K562 (cell line): ENCODE data around the gene CNTRL. TPM values are rescaled to one million over a fixed set of nuclear protein-coding genes. Genes with fewer than 3 reads are reported as not detected.

ENCODE experiments used
- BDP1 ChIP-seq: IDR thresholded peaks from 3 replicates; pipeline ENCODE4 v1.6.1; 2011; ENCODE audit not compliant: insufficient read length, insufficient read depth
- FOXM1 ChIP-seq, 2 experiments: fragments of 450-650 bp in 1 of 2; sonication (generic) in 1 of 2; formaldehyde crosslinking in 1 of 2; IDR thresholded peaks; 2 replicates each; pipeline versions ENCODE4 v1.6.1 to v1.9.0; 2017 to 2022; ENCODE audit warnings: low read depth in 2 of 2, mild to moderate bottlenecking in 2 of 2, missing genetic modification reagents in 1 of 2, moderate library complexity in 1 of 2
- MED1 ChIP-seq: sonication (generic); formaldehyde crosslinking; IDR thresholded peaks from 2 replicates; pipeline ENCODE4 v1.8.1; 2023; ENCODE audit warnings: missing genetic modification reagents, borderline replicate concordance
- NFE2 ChIP-seq: IDR thresholded peaks from 2 replicates; pipeline ENCODE4 v1.6.1; 2014; ENCODE audit warnings: antibody characterized with exemption, low read depth
- NR3C1 ChIP-seq: sonication (generic); formaldehyde crosslinking; IDR thresholded peaks from 2 replicates; pipeline ENCODE4 v1.8.1; 2022; ENCODE audit warnings: missing genetic modification reagents
- SP1 ChIP-seq: sonication (generic); formaldehyde crosslinking; IDR thresholded peaks from 2 replicates; pipeline ENCODE4 v1.8.1; 2022; ENCODE audit warnings: mild to moderate bottlenecking, missing genetic modification reagents
- ZC3H4 ChIP-seq: sonication (generic); formaldehyde crosslinking; IDR thresholded peaks from 2 replicates; pipeline ENCODE4 v1.9.0; 2021; ENCODE audit warnings: missing genetic modification reagents, borderline replicate concordance
- ZNF134 ChIP-seq: fragments of 250-450 bp; sonication (Bioruptor Pico); conservative IDR thresholded peaks from 2 replicates; pipeline ENCODE4 v1.4.0; 2020
- ZNF175 ChIP-seq: fragments of 200-800 bp; sonication (Bioruptor generic); IDR thresholded peaks from 2 replicates; pipeline ENCODE4 v1.6.1; 2016; ENCODE audit warnings: low read depth, mild to moderate bottlenecking, missing genetic modification characterization, missing compliant biosample characterization
- ZNF57 ChIP-seq: fragments of 450-650 bp; formaldehyde crosslinking; IDR thresholded peaks from 2 replicates; pipeline ENCODE4 v1.4.0; 2020; ENCODE audit warnings: mild to moderate bottlenecking, moderate library complexity
- polyA plus RNA-seq, 8 experiments: library from polyadenylated mRNA; depleted of rRNA in 4 of 8; stranded (reverse) in 5 of 8; unstranded in 3 of 8; fragments of >200 nt; fragmentation: Nextera tagmentation in 2 of 8; fragmentation: Illumina TruSeq in 1 of 8; extraction: Ambion mirVana in 2 of 8; extraction: Trizol in 1 of 8; gene quantifications; 2 replicates each; pipeline versions ENCODE4 v1.2.1 to v1.2.3, GENCODE V29; 2011 to 2014; ENCODE audit warnings: inconsistent platforms in 1 of 8, missing spikeins in 1 of 8
- total RNA-seq, 7 experiments: library from RNA; depleted of rRNA in 6 of 7; stranded (reverse); fragments of >200 nt in 6 of 7; fragmentation: Illumina TruSeq in 2 of 7; extraction: Trizol in 2 of 7; gene quantifications; 2 replicates each; pipeline versions ENCODE4 v1.2.1 to v1.2.3, GENCODE V29; 2011 to 2021; ENCODE audit warnings: low replicate concordance in 1 of 7
- TF ChIP-seq, protein P1 (sequence below), 3 experiments: fragments of 200-800 bp in 1 of 3; fragments of 250-450 bp in 1 of 3; fragments of 450-650 bp in 1 of 3; sonication (Bioruptor Pico) in 1 of 3; sonication (Bioruptor generic) in 1 of 3; formaldehyde crosslinking in 1 of 3; IDR thresholded peaks; 2 replicates each; pipeline versions ENCODE4 v1.6.1 to v1.8.0; 2016 to 2022; ENCODE audit warnings: mild to moderate bottlenecking in 2 of 3, missing genetic modification characterization in 2 of 3, missing compliant biosample characterization in 1 of 3, moderate library complexity in 1 of 3
- TF ChIP-seq, protein P2 (sequence below): fragments of 250-450 bp; sonication (Bioruptor Pico); IDR thresholded peaks from 2 replicates; pipeline ENCODE4 v1.4.0; 2020; ENCODE audit warnings: mild to moderate bottlenecking, moderate library complexity
- TF ChIP-seq, protein P3 (sequence below): fragments of 450-650 bp; IDR thresholded peaks from 2 replicates; pipeline ENCODE4 v1.6.1; 2016
- TF ChIP-seq, protein P4 (sequence below): sonication (generic); formaldehyde crosslinking; IDR thresholded peaks from 2 replicates; pipeline ENCODE4 v1.8.0; 2022; ENCODE audit warnings: missing genetic modification reagents, mild to moderate bottlenecking, moderate library complexity, borderline replicate concordance

Gene CNTRL
- total and polyA plus RNA-seq, 9 of the 15 experiments (the other 6 are each of a cell fraction or from before 2014, with no cell fraction given): 9.2 to 28.9 (median 20.5) TPM

DNA sequence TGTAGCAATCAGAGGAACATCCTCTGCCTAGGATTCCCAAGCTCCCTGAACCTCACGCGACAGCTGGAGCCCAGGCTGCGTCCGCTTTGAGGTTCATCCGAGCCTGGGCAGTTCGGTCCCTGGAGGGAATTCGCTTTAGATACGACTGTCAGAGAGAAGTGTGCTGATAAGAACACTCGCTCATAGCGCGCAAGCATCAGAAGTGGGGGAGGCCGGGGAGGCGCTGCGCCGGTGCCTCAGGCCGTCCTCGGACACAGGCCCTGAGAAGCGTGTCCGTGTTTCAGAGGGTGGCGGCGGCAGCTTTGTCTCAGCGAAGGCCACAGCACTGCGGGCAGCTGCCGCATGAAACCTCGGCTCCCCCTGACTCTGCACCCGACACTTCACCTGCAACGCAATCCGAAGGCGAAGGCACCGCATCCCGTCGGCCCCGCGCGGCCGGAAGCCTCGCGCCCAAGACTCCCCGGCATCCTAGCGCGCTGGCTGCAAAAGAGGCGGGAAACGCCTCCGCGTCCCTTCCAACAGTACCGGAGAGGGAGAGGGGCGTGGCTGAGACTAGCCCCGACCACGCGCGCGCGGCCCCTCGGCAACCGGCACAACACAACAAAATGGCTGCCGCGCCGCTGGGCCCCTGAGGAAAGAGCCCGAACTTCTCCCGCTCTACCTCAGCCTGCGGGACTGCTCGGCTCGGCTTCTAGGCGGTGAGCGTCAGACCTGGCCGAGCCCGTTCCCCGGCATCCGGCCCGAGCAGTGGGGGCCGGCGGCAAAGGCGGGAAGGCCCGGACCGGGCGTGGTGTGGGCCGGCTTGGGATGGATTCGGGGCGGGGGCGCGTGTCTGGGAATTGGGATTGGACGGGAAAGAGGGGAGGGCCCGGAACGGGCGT is at the start of gene CNTRL (continued):
- TF ChIP-seq FOXM1 (IDR thresholded peaks at IDR 0.05; ENCODE audit: low read depth) (no peak), FOXM1 (CRISPR knock-in tag; IDR thresholded peaks at IDR 0.05; ENCODE audit: low read depth) (peak; percentile 90), ZC3H4 (no peak), ZNF175 (CRISPR knock-in tag) (no peak; the same call in 1 of the 2 replicates), NR3C1 (peak; percentile 90; the same call in 1 of the 2 replicates), ZNF134 (CRISPR knock-in tag) (no peak), MED1 (CRISPR knock-in tag) (no peak), BDP1 (no peak), ZNF57 (CRISPR knock-in tag) (no peak), SP1 (CRISPR knock-in tag) (peak; percentile 92), NFE2 (no peak)
- TF ChIP-seq, protein P1, sequence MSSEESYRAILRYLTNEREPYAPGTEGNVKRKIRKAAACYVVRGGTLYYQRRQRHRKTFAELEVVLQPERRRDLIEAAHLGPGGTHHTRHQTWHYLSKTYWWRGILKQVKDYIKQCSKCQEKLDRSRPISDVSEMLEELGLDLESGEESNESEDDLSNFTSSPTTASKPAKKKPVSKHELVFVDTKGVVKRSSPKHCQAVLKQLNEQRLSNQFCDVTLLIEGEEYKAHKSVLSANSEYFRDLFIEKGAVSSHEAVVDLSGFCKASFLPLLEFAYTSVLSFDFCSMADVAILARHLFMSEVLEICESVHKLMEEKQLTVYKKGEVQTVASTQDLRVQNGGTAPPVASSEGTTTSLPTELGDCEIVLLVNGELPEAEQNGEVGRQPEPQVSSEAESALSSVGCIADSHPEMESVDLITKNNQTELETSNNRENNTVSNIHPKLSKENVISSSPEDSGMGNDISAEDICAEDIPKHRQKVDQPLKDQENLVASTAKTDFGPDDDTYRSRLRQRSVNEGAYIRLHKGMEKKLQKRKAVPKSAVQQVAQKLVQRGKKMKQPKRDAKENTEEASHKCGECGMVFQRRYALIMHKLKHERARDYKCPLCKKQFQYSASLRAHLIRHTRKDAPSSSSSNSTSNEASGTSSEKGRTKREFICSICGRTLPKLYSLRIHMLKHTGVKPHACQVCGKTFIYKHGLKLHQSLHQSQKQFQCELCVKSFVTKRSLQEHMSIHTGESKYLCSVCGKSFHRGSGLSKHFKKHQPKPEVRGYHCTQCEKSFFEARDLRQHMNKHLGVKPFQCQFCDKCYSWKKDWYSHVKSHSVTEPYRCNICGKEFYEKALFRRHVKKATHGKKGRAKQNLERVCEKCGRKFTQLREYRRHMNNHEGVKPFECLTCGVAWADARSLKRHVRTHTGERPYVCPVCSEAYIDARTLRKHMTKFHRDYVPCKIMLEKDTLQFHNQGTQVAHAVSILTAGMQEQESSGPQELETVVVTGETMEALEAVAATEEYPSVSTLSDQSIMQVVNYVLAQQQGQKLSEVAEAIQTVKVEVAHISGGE (CRISPR knock-in tag; IDR thresholded peaks at IDR 0.05): peak in 1 of 3 experiments; percentile 85; a peak in 2 of 6 replicates
- TF ChIP-seq, protein P2, sequence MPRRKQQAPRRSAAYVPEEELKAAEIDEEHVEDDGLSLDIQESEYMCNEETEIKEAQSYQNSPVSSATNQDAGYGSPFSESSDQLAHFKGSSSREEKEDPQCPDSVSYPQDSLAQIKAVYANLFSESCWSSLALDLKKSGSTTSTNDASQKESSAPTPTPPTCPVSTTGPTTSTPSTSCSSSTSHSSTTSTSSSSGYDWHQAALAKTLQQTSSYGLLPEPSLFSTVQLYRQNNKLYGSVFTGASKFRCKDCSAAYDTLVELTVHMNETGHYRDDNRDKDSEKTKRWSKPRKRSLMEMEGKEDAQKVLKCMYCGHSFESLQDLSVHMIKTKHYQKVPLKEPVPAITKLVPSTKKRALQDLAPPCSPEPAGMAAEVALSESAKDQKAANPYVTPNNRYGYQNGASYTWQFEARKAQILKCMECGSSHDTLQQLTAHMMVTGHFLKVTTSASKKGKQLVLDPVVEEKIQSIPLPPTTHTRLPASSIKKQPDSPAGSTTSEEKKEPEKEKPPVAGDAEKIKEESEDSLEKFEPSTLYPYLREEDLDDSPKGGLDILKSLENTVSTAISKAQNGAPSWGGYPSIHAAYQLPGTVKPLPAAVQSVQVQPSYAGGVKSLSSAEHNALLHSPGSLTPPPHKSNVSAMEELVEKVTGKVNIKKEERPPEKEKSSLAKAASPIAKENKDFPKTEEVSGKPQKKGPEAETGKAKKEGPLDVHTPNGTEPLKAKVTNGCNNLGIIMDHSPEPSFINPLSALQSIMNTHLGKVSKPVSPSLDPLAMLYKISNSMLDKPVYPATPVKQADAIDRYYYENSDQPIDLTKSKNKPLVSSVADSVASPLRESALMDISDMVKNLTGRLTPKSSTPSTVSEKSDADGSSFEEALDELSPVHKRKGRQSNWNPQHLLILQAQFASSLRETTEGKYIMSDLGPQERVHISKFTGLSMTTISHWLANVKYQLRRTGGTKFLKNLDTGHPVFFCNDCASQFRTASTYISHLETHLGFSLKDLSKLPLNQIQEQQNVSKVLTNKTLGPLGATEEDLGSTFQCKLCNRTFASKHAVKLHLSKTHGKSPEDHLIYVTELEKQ: no peak
- TF ChIP-seq, protein P3, sequence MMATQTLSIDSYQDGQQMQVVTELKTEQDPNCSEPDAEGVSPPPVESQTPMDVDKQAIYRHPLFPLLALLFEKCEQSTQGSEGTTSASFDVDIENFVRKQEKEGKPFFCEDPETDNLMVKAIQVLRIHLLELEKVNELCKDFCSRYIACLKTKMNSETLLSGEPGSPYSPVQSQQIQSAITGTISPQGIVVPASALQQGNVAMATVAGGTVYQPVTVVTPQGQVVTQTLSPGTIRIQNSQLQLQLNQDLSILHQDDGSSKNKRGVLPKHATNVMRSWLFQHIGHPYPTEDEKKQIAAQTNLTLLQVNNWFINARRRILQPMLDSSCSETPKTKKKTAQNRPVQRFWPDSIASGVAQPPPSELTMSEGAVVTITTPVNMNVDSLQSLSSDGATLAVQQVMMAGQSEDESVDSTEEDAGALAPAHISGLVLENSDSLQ: peak; percentile 54
- TF ChIP-seq, protein P4, sequence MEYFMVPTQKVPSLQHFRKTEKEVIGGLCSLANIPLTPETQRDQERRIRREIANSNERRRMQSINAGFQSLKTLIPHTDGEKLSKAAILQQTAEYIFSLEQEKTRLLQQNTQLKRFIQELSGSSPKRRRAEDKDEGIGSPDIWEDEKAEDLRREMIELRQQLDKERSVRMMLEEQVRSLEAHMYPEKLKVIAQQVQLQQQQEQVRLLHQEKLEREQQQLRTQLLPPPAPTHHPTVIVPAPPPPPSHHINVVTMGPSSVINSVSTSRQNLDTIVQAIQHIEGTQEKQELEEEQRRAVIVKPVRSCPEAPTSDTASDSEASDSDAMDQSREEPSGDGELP: peak; percentile 88
